Esophagus muscularis mucosa (tissue), 3 donors: ENCODE results near the gene CEP250.

Experiments
- EP300 ChIP-seq: sonication (generic); formaldehyde crosslinking; IDR thresholded peaks from one replicate; pipeline ENCODE4 v1.6.1; 2017; ENCODE audit warnings: antibody characterized with exemption
- POLR2A ChIP-seq: fragments of 450-650 bp; IDR thresholded peaks from one replicate; pipeline ENCODE4 v1.6.1; 2017; ENCODE audit warnings: antibody characterized with exemption, moderate library complexity, mild to moderate bottlenecking, low read depth
- POLR2AphosphoS5 ChIP-seq, 2 donors: sonication (generic); formaldehyde crosslinking; IDR thresholded peaks; one replicate each; pipeline ENCODE4 v1.6.1; 2017; ENCODE audit warnings: antibody characterized with exemption in 2 of 2

GRCh38 chr20:35514371-35514932 lies 59.1 kb downstream of the CEP250 start:
- TF ChIP-seq EP300 (no peak), POLR2AphosphoS5 (IDR thresholded peaks at IDR 0.05) (no peak), POLR2A (no peak)
